ENCODE data around the gene MKX.

The MKX gene

GRCh38 chr10:27642023-27642589 is 103.5 kb downstream of the MKX start:
- no peak for TF ChIP-seq CTCF (IDR thresholded peaks at IDR 0.05; ENCODE audit: low read depth, low read length)
- no peak overlapping the region for H3K4me3 ChIP-seq (ENCODE audit: low read depth, low read length)

GRCh38 chr10:27638071-27638750 is 107.4 kb downstream of the MKX start:
- no peak overlapping the region for H3K4me3 ChIP-seq (ENCODE audit: low read depth, low read length)
- TF ChIP-seq CTCF (IDR thresholded peaks at IDR 0.05; ENCODE audit: low read depth, low read length): no peak

- no peak overlapping the region for H3K4me3 ChIP-seq (ENCODE audit: low read depth, low read length)
- no peak for TF ChIP-seq CTCF (IDR thresholded peaks at IDR 0.05; ENCODE audit: low read depth, low read length)
Observed at GRCh38 chr10:27637601-27638000, 108.0 kb downstream of the MKX start.

- no peak for TF ChIP-seq CTCF (IDR thresholded peaks at IDR 0.05; ENCODE audit: low read depth, low read length)
- H3K4me3 ChIP-seq (ENCODE audit: low read depth, low read length): no peak overlapping the region
Observed at GRCh38 chr10:27636816-27637215, 108.8 kb downstream of the MKX start.

GRCh38 chr10:27635699-27636270 is 109.8 kb downstream of the MKX start:
- no peak for TF ChIP-seq CTCF (IDR thresholded peaks at IDR 0.05; ENCODE audit: low read depth, low read length)
- no peak overlapping the region for H3K4me3 ChIP-seq (ENCODE audit: low read depth, low read length)

- H3K4me3 ChIP-seq (ENCODE audit: low read depth, low read length): no peak overlapping the region
- TF ChIP-seq CTCF (IDR thresholded peaks at IDR 0.05; ENCODE audit: low read depth, low read length): no peak
Observed at GRCh38 chr10:27635290-27635689, 110.3 kb downstream of the MKX start.

GRCh38 chr10:27628621-27629020 is 117.0 kb downstream of the MKX start:
- H3K4me3 ChIP-seq (ENCODE audit: low read depth, low read length): no peak overlapping the region
- no peak for TF ChIP-seq CTCF (IDR thresholded peaks at IDR 0.05; ENCODE audit: low read depth, low read length)

Data from WI38 (cell line).